HEK293 (cell line): ENCODE measurements around the gene CDH11.

Experiments used
- PRDM1 ChIP-seq: fragments of 450-650 bp; formaldehyde crosslinking; IDR thresholded peaks from 2 replicates; pipeline ENCODE4; 2016; ENCODE audit warnings: missing biosample characterization, missing genetic modification characterization
- SETDB1 ChIP-seq: IDR thresholded peaks from one replicate; pipeline ENCODE4 v1.6.1; 2017; ENCODE audit warnings: mild to moderate bottlenecking, low read length, moderate library complexity, mixed read lengths; ENCODE audit not compliant: insufficient read length
- TCF7L2 ChIP-seq: IDR thresholded peaks from 2 replicates; pipeline ENCODE4 v1.6.1; 2011; ENCODE audit warnings: low read depth, mild to moderate bottlenecking, inconsistent platforms, low read length, moderate library complexity, borderline replicate concordance
- YY1 ChIP-seq: fragments of 450-650 bp; formaldehyde crosslinking; IDR thresholded peaks from 2 replicates; pipeline ENCODE4 v1.5.1; 2018; ENCODE audit warnings: missing biosample characterization, missing genetic modification characterization
- ZFP37 ChIP-seq: fragments of 450-650 bp; formaldehyde crosslinking; IDR thresholded peaks from 2 replicates; pipeline ENCODE4 v1.5.1; 2016; ENCODE audit warnings: missing biosample characterization, missing genetic modification characterization
- ZNF16 ChIP-seq: fragments of 450-650 bp; formaldehyde crosslinking; IDR thresholded peaks from 2 replicates; pipeline ENCODE4 v1.5.1; 2016; ENCODE audit warnings: low read depth, missing biosample characterization, missing genetic modification characterization
- ZNF175 ChIP-seq: fragments of 450-650 bp; formaldehyde crosslinking; IDR thresholded peaks from 2 replicates; pipeline ENCODE4 v1.5.1; 2016; ENCODE audit warnings: missing biosample characterization, missing genetic modification characterization
- TF ChIP-seq, protein P1 (sequence below): fragments of 450-650 bp; formaldehyde crosslinking; IDR thresholded peaks from 2 replicates; pipeline ENCODE4 v1.5.1; 2017; ENCODE audit warnings: missing biosample characterization, missing genetic modification characterization
- TF ChIP-seq, protein P2 (sequence below): fragments of 450-650 bp; formaldehyde crosslinking; IDR thresholded peaks from 2 replicates; pipeline ENCODE4 v1.5.1; 2016; ENCODE audit warnings: missing biosample characterization, missing genetic modification characterization
- TF ChIP-seq, protein P3 (sequence below): fragments of 450-650 bp; formaldehyde crosslinking; IDR thresholded peaks from 2 replicates; pipeline ENCODE4 v1.5.1; 2017; ENCODE audit warnings: missing biosample characterization, mild to moderate bottlenecking, missing genetic modification characterization, moderate library complexity
- TF ChIP-seq, protein P4 (sequence below): fragments of 450-650 bp; formaldehyde crosslinking; IDR thresholded peaks from 2 replicates; pipeline ENCODE4 v1.5.1; 2016; ENCODE audit warnings: missing biosample characterization, missing genetic modification characterization

DNA sequence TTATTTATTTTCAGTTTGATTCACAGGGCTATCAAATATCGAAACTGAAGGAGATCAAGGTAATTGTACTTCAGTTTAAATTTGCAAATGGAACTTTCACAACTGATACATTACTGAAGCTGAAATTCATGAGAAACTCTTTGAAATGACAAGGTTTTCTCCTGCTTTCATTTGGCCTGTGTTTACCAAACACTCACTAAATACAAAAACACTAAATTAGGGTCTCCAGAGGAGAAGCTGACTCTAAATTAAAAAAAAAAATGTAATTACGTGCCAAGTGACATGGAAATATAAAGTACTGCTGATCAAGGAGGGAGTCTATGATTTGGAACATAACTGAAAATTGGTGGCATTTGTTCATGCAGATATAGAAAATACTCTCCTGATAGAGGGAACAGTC, 205.8 kb downstream of the CDH11 start:
- TF ChIP-seq TCF7L2 (no peak), ZFP37 (tag by site-specific recombination) (no peak), YY1 (tag by site-specific recombination) (no peak), ZNF16 (tag by site-specific recombination) (no peak), ZNF175 (tag by site-specific recombination) (no peak), PRDM1 (no peak), SETDB1 (no peak)
- TF ChIP-seq, protein P1, sequence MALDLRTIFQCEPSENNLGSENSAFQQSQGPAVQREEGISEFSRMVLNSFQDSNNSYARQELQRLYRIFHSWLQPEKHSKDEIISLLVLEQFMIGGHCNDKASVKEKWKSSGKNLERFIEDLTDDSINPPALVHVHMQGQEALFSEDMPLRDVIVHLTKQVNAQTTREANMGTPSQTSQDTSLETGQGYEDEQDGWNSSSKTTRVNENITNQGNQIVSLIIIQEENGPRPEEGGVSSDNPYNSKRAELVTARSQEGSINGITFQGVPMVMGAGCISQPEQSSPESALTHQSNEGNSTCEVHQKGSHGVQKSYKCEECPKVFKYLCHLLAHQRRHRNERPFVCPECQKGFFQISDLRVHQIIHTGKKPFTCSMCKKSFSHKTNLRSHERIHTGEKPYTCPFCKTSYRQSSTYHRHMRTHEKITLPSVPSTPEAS = no peak
- TF ChIP-seq, protein P2, sequence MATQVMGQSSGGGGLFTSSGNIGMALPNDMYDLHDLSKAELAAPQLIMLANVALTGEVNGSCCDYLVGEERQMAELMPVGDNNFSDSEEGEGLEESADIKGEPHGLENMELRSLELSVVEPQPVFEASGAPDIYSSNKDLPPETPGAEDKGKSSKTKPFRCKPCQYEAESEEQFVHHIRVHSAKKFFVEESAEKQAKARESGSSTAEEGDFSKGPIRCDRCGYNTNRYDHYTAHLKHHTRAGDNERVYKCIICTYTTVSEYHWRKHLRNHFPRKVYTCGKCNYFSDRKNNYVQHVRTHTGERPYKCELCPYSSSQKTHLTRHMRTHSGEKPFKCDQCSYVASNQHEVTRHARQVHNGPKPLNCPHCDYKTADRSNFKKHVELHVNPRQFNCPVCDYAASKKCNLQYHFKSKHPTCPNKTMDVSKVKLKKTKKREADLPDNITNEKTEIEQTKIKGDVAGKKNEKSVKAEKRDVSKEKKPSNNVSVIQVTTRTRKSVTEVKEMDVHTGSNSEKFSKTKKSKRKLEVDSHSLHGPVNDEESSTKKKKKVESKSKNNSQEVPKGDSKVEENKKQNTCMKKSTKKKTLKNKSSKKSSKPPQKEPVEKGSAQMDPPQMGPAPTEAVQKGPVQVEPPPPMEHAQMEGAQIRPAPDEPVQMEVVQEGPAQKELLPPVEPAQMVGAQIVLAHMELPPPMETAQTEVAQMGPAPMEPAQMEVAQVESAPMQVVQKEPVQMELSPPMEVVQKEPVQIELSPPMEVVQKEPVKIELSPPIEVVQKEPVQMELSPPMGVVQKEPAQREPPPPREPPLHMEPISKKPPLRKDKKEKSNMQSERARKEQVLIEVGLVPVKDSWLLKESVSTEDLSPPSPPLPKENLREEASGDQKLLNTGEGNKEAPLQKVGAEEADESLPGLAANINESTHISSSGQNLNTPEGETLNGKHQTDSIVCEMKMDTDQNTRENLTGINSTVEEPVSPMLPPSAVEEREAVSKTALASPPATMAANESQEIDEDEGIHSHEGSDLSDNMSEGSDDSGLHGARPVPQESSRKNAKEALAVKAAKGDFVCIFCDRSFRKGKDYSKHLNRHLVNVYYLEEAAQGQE = no peak
- TF ChIP-seq, protein P3, sequence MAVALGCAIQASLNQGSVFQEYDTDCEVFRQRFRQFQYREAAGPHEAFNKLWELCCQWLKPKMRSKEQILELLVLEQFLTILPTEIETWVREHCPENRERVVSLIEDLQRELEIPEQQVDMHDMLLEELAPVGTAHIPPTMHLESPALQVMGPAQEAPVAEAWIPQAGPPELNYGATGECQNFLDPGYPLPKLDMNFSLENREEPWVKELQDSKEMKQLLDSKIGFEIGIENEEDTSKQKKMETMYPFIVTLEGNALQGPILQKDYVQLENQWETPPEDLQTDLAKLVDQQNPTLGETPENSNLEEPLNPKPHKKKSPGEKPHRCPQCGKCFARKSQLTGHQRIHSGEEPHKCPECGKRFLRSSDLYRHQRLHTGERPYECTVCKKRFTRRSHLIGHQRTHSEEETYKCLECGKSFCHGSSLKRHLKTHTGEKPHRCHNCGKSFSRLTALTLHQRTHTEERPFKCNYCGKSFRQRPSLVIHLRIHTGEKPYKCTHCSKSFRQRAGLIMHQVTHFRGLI (tag by site-specific recombination) = no peak
- TF ChIP-seq, protein P4, sequence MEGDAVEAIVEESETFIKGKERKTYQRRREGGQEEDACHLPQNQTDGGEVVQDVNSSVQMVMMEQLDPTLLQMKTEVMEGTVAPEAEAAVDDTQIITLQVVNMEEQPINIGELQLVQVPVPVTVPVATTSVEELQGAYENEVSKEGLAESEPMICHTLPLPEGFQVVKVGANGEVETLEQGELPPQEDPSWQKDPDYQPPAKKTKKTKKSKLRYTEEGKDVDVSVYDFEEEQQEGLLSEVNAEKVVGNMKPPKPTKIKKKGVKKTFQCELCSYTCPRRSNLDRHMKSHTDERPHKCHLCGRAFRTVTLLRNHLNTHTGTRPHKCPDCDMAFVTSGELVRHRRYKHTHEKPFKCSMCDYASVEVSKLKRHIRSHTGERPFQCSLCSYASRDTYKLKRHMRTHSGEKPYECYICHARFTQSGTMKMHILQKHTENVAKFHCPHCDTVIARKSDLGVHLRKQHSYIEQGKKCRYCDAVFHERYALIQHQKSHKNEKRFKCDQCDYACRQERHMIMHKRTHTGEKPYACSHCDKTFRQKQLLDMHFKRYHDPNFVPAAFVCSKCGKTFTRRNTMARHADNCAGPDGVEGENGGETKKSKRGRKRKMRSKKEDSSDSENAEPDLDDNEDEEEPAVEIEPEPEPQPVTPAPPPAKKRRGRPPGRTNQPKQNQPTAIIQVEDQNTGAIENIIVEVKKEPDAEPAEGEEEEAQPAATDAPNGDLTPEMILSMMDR = no peak
